Esophagus muscularis mucosa (tissue), 4 donors: ENCODE data around the gene JARID2. TPM values are rescaled to one million over a fixed set of nuclear protein-coding genes. Genes with fewer than 3 reads are reported as not detected.

Source experiments
- DNase-seq: peaks from one replicate; pipeline ENCODE4 v3.0.0-alpha.2; 2017; ENCODE audit errors: extremely low spot score
- H3K27ac ChIP-seq, 4 donors: fragments of 200-600 bp; sonication (generic); replicated peaks in 1 of 4; 1 replicate in 3 of 4; 2 replicates in 1 of 4; pipeline ENCODE4 v1.5.1; 2016 to 2019; ENCODE audit warnings: mild to moderate bottlenecking in 1 of 4
- H3K27me3 ChIP-seq, 4 donors: fragments of 200-600 bp; sonication (generic); one replicate each; pipeline versions ENCODE4 v1.5.1 to v1.6.0; 2016 to 2019
- H3K36me3 ChIP-seq, 4 donors: fragments of 200-600 bp; sonication (generic); one replicate each; pipeline ENCODE4 v1.5.1; 2016 to 2019
- H3K4me1 ChIP-seq, 4 donors: fragments of 200-600 bp; sonication (generic); one replicate each; pipeline ENCODE4 v1.5.1; 2016 to 2019
- H3K4me3 ChIP-seq, 4 donors: fragments of 200-600 bp; sonication (generic); 1 replicate in 2 of 4; 2 replicates in 2 of 4; pipeline ENCODE4 v1.5.1; 2016 to 2019; ENCODE audit warnings: mild to moderate bottlenecking in 4 of 4, moderate library complexity in 1 of 4
- H3K9me3 ChIP-seq, 4 donors: fragments of 200-600 bp; sonication (generic); 1 replicate in 3 of 4; 2 replicates in 1 of 4; pipeline ENCODE4 v1.5.1; 2016 to 2019
- EP300 ChIP-seq: sonication (generic); formaldehyde crosslinking; IDR thresholded peaks from one replicate; pipeline ENCODE4 v1.6.1; 2017; ENCODE audit warnings: antibody characterized with exemption
- POLR2A ChIP-seq: fragments of 450-650 bp; IDR thresholded peaks from one replicate; pipeline ENCODE4 v1.6.1; 2017; ENCODE audit warnings: antibody characterized with exemption, moderate library complexity, mild to moderate bottlenecking, low read depth
- POLR2AphosphoS5 ChIP-seq, 2 donors: sonication (generic); formaldehyde crosslinking; IDR thresholded peaks; one replicate each; pipeline ENCODE4 v1.6.1; 2017; ENCODE audit warnings: antibody characterized with exemption in 2 of 2
- WGBS: methylation state at CpG from one replicate; pipeline ENCODE4 v1.1.5; 2018; 5-methylcytosine and 5-hydroxymethylcytosine counted together
- intact Hi-C: fragments of 100-400 bp; cut with DNase I; formaldehyde crosslinking; loops from one replicate; pipeline ENCODE4 v1.15.1; 2023
- total RNA-seq, 4 donors: library from RNA; depleted of rRNA; stranded (reverse); fragments of >200 nt; gene quantifications; one replicate each; pipeline versions ENCODE4 v1.1.0 to v1.2.1, GENCODE V29; 2016
- TF ChIP-seq, protein P1 (sequence below), 3 experiments: fragments of 200-600 bp in 2 of 3; fragments of 450-650 bp in 1 of 3; sonication (generic) in 2 of 3; IDR thresholded peaks; one replicate each; pipeline ENCODE4 v1.5.1; 2017 to 2019; ENCODE audit warnings: antibody characterized with exemption in 3 of 3, mild to moderate bottlenecking in 2 of 3, moderate library complexity in 1 of 3

The JARID2 gene
- total RNA-seq, 4 donors from 2014 or later, result 5.8 to 10.4 (median 8.1) TPM

DNA sequence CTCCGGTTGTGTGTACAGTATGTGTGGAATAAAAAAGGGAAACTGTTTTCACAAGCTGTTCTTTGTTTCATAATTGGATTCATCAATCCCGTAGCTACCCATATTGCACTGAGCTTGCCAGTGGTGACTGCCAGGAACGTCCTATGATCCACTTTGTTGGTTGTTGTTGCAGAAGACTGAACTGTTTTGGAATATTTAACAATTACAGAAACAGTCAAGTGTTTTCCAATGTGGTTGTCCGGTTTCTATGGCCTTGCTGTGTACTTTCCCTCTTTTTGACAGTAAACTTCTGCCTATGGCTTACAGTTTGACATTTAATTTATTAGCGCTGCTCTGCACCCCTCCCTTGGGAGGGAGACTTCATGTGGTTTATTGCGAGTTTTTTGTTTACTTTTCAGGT is 275.7 kb downstream of the JARID2 start:
- peaks cover 0 to 18% (median 13%) of the 10 kb centered on the region in 4 donors for H3K4me1 ChIP-seq
- TF ChIP-seq POLR2AphosphoS5 (IDR thresholded peaks at IDR 0.05), result peak; percentile 18 to 51
- no peak for TF ChIP-seq EP300
- H3K27me3 ChIP-seq, result no peaks in the 10 kb centered on the region
- H3K27ac ChIP-seq, result peak overlapping the region in 3 of 4 donors; percentile 21 to 58 (median 42)
- DNase-seq, result no peak
- H3K36me3 ChIP-seq, result peaks cover 26 to 87% (median 68%) of the 10 kb centered on the region in 4 donors
- no peaks in the 10 kb centered on the region for H3K9me3 ChIP-seq
- no peak overlapping the region for H3K4me3 ChIP-seq
- 52% methylated on average over 6 of the region's 6 CpGs for WGBS
- intact Hi-C loops, result no loop called here

DNA sequence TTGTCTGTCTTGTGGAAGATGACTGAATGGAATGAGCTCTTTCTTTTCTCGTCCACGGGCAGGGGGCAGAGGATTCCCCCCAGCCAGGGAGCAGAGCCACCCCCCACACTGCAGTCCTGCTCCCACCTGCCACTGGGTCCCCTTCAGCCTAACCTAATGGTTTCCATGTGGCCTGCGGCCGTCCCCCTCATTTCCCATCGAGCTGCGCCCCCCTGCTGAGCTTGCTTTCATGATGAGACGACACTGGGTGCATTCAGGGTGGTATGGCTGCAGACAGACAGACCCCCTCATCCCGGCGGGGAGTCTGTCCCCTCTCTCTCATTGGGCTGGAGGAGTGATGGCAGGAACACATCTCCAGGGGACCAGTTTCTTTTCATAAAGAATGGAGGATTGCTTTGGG is 276.2 kb downstream of the JARID2 start:
- Histone ChIP-seq H3K27me3 (no peaks in the 10 kb centered on the region), H3K4me3 (no peak overlapping the region), H3K27ac (peak overlapping the region in 3 of 4 donors; percentile 21 to 58 (median 42)), H3K4me1 (peaks cover 0 to 18% (median 13%) of the 10 kb centered on the region in 4 donors), H3K9me3 (no peaks in the 10 kb centered on the region), H3K36me3 (peaks cover 22 to 84% (median 63%) of the 10 kb centered on the region in 4 donors)
- 89% methylated on average over 9 of the region's 9 CpGs for WGBS
- TF ChIP-seq, protein P1, sequence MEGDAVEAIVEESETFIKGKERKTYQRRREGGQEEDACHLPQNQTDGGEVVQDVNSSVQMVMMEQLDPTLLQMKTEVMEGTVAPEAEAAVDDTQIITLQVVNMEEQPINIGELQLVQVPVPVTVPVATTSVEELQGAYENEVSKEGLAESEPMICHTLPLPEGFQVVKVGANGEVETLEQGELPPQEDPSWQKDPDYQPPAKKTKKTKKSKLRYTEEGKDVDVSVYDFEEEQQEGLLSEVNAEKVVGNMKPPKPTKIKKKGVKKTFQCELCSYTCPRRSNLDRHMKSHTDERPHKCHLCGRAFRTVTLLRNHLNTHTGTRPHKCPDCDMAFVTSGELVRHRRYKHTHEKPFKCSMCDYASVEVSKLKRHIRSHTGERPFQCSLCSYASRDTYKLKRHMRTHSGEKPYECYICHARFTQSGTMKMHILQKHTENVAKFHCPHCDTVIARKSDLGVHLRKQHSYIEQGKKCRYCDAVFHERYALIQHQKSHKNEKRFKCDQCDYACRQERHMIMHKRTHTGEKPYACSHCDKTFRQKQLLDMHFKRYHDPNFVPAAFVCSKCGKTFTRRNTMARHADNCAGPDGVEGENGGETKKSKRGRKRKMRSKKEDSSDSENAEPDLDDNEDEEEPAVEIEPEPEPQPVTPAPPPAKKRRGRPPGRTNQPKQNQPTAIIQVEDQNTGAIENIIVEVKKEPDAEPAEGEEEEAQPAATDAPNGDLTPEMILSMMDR (IDR thresholded peaks at IDR 0.05), result no peak
- no peak for TF ChIP-seq POLR2AphosphoS5 (IDR thresholded peaks at IDR 0.05)
- TF ChIP-seq POLR2A, result no peak
- TF ChIP-seq EP300, result no peak
- intact Hi-C loops, result no loop called here
- no peak for DNase-seq

GRCh38 chr6:15522427-15522826 is 276.6 kb downstream of the JARID2 start:
- intact Hi-C loops, result no loop called here
- H3K36me3 ChIP-seq, result peaks cover 19 to 80% (median 59%) of the 10 kb centered on the region in 4 donors
- 56% methylated on average over 5 of the region's 6 CpGs for WGBS

DNA sequence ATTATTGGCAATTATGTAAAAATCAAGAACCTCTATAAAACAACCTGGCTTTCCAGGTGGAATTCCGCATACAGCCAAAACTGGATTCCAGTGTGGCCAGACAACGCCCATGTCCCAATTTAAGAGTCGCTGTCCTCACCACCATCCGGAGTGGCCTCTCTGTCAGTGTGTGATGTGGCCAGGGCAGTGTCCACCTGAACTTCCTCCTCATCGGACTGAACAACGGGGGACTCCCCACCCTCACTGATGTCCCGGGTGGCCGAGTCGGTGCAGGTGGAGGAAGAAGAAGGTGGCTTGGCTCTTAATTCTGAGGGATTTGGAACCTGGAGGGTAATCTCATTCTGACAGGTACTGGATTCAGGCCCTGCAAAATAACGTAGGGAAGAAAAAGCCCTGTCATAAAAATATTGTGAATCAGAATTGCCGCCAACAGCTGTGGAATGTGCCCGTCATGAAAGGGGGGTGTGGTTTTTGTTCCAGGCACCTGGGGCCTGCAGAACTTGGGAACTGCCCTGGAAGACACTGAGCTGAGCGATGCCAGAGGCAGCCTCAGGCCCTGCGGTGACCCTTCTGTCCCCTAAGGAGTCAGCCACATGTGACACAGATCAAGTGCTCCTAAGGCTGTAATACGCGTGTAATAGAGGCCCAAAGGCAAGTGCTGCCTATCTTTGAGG is 277.1 kb downstream of the JARID2 start:
- TF ChIP-seq, protein P1 (IDR thresholded peaks at IDR 0.05), result no peak
- no peak overlapping the region for H3K27ac ChIP-seq
- H3K4me3 ChIP-seq, result no peak overlapping the region
- peaks cover 14 to 75% (median 55%) of the 10 kb centered on the region in 4 donors for H3K36me3 ChIP-seq
- intact Hi-C loops, result no loop called here
- peaks cover 0 to 18% (median 13%) of the 10 kb centered on the region in 4 donors for H3K4me1 ChIP-seq
- no peaks in the 10 kb centered on the region for H3K27me3 ChIP-seq
- 94% methylated on average over 16 of the region's 16 CpGs for WGBS
- no peaks in the 10 kb centered on the region for H3K9me3 ChIP-seq
- no peak for DNase-seq

More at GRCh38 chr6:15522427-15522826, 276.6 kb downstream of the JARID2 start:
- Histone ChIP-seq H3K9me3 (no peaks in the 10 kb centered on the region), H3K27me3 (no peaks in the 10 kb centered on the region), H3K27ac (peak overlapping the region in 1 of 4 donors; percentile 58), H3K4me1 (peaks cover 0 to 18% (median 13%) of the 10 kb centered on the region in 4 donors), H3K4me3 (no peak overlapping the region)
- no peak for DNase-seq
- TF ChIP-seq, protein P1 (IDR thresholded peaks at IDR 0.05), result no peak

GRCh38 chr6:15523679-15524630 is 278.1 kb downstream of the JARID2 start:
- Histone ChIP-seq H3K4me3 (no peak overlapping the region), H3K27ac (no peak overlapping the region), H3K36me3 (peaks cover 11 to 75% (median 52%) of the 10 kb centered on the region in 4 donors), H3K27me3 (no peaks in the 10 kb centered on the region), H3K9me3 (no peaks in the 10 kb centered on the region), H3K4me1 (peaks cover 0 to 18% (median 13%) of the 10 kb centered on the region in 4 donors)
- WGBS, result 97% methylated on average over 23 of the region's 23 CpGs
- TF ChIP-seq POLR2A (no peak), EP300 (no peak), POLR2AphosphoS5 (IDR thresholded peaks at IDR 0.05) (no peak)
- TF ChIP-seq, protein P1 (IDR thresholded peaks at IDR 0.05), result no peak
- intact Hi-C loops, result no loop called here
- no peak for DNase-seq
